SIG-M5 treated with dmso at 0.1 percent for 504 hours (cell line): ENCODE data around the gene ARHGEF7.
"Not testable (repeated sequence)": the region's sequence is repeated elsewhere in the genome, so short reads cannot be mapped to it uniquely, and the experiment has no call there.

Source experiments
- DNase-seq: peaks from one replicate; lab custom pipeline; 2025; ENCODE audit not compliant: unreplicated experiment; lab: John Stamatoyannopoulos, UW

The ARHGEF7 gene

DNA sequence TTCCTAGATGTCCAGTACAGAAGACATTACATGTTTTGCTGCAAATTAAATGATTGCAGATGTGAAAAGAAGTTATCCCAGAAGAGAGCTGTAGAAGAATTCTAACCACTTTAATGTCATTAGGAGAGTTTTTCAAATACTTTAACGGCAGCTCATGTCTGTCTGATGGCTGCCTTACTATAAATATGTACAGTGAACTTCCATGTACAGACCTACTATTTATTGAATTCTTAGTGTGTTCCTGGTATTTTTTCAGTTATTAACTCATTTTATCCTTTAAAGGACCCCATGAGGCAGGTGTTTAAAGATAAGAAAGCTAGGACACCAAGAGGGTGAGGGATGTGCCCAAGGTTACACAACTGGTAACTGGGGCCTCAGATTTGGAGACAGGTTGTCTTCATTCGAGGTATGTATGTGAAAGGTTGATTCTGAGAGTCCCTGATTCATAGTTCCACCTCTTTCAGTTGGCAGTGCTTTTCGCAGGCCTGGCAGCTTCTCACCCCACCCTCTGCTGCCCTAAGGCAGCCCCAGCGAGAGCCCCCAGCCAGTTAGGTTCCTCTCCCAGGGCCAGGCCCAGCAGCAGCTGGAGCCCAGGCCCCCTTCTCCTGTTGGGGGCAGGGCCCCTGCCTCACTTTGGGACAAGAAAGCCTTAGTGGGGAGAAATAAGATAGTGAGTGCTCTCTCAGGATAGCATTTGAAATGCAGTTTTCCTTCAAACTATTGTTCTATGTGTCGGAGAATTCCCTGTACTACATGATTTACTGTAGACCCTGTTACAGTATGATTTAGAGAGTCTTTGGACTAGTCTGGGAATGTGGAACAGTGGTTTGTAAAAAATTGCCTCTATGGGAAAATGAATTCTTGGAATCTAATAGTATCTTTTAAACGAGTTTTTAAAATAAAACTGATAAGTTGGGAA lies 137.6 kb downstream of the ARHGEF7 start:
- no peak for DNase-seq

DNA sequence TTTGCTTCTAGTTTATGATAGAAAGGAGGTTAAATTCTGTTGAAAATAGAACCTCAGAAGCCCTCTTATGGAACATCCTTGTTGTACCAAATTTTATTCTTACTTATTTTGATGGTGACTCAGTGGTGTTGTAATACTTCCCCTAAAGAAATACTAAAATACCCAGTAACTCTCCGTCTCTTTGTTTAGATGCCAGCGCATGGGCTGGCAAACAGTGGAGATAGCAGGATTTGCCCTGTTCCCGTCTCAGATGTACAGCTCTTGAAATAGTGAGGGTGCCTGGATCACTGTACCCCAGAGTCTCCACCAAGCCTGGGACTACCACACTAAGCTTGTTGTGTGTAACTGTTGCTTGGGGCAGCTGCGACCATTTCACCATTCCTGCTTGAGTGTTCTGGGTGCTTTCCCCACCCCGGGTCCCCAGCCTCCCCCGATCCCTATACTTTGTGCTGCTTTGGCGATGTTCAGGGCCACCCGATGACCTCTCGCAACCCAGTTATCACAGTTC lies 138.3 kb downstream of the ARHGEF7 start:
- DNase-seq = no peak

DNA sequence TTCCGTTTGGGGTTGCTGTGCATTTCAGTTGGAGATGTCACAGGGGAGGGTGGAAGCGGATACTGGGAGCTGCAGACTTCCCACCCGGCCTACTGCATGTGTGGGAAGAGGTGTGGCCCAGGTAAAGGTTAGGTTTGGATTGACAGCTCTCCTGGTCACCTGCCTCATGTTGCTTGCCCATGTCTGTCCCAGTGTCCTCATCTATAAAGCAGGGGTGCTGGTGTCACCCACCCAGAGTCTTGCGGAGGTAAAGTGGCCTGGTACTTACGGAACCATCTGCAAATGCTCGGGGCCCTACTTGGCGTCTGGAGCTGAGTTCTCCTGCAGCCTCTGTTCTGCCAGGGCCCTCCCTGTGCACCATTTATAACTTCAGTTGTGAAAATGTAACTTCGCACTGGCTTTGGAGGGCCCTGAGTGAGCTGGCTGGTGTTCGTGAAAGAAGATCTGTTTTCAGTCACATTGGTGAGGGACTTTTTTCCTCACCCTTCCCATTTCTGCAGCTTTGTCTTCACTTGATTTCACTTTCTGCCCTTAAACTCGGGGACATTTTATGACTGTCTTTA lies 140.2 kb downstream of the ARHGEF7 start:
- DNase-seq = no peak

DNA sequence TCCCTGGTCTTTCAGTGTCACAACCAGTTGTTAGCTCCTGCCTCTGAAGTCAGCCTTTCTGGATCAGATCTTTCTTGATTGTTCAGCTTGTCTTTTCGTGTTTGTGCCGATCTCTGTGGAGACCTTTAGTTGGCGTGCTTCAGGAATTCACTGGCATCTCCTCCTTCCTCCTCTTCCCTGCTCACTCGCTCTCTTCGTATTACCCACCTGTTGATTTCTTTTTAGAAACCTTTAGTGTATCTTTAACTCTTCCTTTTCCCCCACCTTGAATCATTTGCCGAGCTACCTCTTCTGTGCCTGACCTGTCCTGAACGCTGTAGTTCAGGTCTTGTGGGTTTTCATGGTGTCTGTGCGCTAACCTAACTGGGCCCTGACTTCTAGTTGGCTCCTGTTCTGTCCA lies 141.3 kb downstream of the ARHGEF7 start:
- DNase-seq = no peak

DNA sequence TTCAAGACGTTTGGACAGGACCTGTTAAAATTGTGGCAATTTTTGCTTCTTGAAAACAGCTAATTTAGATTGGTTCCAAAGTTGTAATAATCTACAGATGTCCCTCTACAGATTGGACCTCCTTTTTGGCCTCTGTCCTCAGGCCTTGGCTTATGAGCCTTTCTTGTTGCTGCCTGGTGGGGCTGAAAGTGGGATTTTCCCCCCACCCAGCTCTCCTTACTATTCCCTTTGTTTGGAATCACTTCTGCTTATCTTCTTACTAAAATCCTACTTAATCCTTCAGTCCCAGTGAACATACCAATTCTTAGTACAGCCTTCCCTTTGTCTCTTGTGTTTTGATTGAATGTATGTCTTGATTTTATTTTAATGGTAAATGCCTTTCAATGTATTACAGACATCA lies 141.8 kb downstream of the ARHGEF7 start:
- no peak for DNase-seq

DNA sequence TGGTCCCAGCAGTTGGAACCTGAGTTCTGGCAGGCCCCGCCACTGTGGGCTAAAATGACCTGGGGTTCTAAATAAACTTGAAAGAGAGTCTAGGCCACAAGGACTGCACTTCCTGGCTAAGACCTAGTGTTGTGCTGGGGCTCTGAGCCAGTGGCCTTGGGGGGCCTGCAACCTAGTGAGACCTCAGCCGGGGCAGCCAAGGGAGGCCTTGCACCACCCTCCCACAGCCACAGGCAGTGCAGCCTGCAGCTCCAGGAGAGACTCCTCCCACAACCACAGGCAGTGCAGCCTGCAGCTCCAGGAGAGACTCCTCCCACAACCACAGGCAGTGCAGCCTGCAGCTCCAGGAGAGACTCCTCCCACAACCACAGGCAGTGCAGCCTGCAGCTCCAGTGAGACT lies 142.8 kb downstream of the ARHGEF7 start:
- not testable (repeated sequence) for DNase-seq

DNA sequence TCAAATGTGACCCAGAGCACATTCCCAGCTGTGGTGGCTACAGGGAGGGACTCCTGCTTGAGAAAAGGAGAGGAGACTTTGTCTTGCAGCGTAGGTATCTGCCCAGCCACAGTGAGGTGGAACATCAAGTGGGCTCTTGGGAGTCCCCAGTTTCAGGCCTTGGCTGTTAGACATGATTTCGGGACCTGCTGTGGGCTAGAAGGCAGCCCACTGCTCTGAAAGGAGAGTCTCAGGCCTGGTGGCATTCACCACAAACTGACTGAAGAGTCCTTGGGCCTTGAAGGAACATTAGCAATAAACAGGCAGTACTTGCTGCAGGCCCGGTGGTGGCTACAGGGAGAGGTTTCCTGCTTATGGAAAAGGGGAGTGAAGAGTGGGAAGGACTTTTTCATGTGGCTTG lies 143.5 kb downstream of the ARHGEF7 start:
- no peak for DNase-seq

DNA sequence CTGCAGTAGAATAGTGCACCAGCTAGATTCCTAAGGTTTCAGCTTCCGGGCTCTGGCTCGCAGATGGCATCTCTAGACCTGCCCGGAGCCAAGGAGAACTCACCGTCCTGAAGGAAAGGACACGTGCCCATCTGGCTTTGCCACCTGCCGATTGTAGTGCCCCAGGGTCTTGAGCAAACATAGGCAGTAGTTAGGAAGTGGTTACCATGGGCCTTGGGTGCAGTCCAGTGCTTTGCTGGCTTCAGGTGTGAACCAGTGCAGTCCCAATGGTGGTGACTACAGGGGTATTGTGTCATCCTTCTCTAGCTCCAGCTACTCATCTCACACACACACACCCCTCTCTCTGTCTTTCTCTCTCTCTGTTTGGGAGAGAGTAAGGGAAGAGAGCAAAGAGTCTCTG lies 143.9 kb downstream of the ARHGEF7 start:
- no peak for DNase-seq

DNA sequence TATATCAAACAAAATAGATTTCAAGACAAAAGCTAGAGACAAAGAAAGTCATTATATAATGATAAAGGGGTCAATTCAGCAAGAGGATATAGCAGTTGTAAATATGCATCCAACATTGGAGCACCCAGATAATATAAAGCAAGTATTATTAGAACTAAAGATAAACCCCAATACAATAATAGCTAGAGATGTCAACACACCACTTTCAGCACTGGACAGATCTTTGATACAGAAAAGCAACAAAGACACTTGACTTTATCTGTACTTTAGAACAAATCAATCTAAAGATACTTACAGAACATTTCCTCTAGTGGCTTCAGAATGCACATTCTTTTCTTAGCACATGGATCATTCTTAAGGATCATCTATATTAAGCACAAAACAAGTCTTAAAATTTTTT lies 146.2 kb downstream of the ARHGEF7 start:
- no peak for DNase-seq

DNA sequence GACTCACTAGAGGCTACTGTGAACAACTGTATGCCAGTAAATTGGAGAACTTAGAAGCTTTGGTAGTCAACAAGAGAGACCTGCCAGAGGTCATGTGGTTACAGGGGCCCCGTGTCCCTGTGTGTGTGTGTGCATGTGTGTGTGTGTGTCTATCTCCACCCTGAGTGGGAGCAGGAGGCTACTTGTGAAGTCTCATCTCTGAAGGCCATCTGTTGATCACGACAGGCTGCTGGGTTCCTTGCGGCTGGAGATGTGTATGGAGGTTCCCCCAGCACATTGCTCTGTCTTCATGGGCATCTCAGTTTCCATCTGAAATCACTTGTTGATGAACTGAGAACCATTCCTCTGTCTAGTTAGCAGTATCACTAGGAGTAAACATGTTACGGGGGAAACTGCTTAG lies 147.2 kb downstream of the ARHGEF7 start:
- DNase-seq = no peak

DNA sequence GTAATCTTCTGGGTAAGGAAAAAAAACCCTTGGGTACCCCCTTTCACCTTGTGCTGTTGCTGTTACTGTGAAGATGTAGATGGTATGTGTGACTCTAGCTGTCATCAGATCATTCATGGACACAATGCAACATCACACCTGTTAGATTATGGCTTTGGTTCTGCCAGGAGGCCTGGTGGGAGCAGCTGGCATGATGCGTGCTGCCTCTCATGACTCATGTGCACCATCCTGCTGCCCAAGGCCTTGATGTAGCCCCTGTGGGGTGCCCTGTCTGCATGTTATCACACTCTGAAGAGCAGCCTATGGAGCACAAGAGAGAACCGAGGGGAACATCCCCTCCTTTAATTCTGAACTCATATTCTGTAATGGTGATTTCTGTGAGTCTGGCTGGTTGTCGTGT lies 147.6 kb downstream of the ARHGEF7 start:
- no peak for DNase-seq

DNA sequence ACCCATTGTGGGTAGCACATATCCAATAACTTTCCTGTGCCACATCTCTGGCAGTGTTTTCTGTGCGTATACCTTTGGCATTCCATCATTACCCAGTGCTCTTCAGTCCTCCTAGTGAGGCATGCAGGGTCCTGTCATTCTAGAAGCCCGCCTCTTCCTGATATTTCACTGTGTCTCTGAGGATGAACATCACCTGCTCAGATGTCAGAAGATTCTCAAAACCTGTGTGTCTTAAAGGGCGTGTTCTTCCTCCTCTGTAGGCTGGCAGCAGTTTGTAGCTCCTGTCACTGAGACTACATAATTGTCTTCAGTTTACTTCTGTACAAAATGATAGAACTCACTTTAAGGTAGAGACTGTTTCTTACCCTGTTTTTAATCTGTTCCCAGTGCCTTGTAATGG lies 148.5 kb downstream of the ARHGEF7 start:
- no peak for DNase-seq

DNA sequence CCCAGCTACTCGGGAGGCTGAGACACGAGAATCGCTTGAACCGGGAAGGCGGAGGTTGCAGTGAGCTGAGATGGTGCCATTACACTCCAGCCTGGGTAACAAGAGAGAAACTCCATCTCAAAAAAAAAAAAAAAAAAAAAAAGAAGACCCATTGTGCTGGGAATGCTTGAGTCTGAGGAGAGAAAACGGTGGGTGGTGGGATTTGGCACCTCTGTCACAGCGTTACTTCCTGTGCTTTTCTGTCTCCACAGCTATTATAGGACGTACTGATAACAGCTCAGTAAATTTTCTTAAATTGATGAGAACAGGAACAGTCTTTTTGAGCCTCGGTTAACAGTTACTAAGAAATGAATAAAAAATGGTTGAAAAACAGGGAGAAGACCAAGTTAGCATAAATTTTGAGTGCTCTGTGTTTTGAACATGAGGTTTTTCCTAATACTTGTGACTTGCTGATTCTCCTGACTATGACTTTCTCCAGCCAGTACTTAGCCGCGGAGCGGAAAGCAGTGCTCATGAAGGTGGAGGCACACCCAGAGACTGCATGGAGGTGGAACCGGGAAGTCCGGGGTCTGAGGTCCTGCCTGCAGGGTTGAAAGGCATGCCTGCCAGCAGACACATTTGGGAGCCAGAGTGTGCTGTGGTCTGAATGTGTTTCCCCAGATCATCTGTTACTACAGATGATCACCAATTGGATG lies 150.0 kb downstream of the ARHGEF7 start:
- DNase-seq = no peak

DNA sequence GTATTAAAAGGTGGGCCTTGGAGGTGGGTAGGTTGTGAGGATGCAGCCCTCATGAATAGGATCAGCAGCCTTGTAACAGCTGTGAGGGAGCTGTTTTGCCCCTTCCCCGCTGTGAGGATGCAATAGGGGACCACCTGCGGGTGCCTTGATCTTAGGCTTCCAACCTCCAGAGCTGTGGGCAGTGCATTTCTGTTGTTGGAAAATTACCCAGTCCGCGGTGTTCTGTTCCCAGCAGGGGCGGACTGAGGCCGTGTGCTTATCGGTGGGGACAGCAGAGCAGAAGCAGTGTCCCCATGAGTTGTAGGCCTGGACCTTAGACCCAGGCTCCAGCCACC lies 150.6 kb downstream of the ARHGEF7 start:
- DNase-seq = no peak

DNA sequence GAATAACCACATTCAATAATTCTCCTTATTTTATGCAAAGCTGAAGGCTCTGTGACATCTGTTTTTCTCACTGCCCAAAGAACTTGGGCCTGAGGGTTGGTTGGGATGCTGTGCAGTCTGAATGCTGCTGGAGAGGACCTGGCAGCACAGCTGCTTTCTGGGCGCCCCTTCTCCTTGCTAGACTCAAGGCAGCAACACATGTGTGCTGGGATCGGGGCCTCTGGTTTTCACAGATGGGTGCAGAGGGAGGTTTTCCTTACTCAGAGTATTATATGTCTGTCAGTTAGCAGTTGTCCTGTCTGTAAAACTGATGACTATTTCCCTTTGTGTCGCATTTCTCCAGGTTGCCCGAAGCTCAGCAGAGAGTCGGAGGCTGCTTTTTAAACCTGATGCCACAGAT lies 152.1 kb downstream of the ARHGEF7 start:
- DNase-seq = no peak

DNA sequence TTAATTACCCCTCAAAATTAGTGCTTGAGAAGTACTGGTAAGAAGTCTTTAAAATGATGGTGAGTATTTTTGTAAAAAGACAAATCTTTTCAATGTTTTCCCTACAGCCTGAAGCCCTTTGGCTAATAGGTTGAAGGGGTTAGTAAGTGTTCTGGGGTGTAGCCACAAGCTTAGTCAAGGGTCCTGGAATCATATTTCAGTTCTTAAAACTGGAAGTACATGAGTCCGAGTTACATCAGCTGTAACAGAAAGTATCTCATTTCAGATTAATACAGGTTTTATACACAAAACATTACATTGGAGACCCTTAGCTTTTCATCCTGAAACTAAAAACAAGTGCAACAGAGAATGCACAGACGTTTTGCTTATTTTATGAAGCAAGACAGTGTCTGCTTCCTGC lies 152.7 kb downstream of the ARHGEF7 start:
- DNase-seq = no peak

DNA sequence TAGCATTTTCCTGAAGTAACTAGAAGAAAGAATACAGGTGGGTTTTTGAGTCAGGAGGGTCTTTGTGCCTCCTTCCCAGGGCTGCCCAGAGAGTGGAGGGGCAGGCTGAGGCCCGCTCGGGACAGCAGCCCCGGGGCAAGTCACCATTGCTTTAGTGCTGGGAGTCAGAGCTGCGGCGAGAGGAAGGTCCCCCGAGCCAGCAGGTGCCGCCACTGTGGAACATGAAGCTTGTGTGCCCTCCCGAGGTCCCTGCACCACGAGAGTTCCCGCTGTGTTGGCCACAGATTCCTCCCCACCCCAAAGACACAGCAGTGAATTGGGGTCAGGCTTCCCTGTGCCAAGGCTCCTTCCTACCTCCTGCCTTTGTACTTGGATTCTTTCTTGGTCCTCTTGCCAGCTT lies 154.4 kb downstream of the ARHGEF7 start:
- no peak for DNase-seq

DNA sequence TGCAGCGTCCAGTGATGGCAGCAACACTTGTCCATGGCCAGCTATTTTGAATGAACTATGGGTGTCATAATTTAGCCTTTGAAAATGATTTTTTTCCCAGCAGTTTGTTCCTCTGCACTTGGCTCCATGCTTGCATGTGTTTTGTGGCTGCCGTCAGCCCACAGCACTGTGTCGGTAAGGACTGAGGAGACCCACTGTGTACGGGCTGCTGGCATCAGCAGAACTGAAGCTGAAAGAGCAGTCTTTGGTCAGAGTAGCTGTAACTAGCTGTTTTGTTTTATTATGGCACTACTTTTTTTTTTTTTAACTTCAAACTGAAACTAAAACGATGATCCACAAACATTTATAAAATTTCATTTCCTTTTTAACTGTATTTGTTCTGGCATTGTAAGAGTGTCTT lies 155.0 kb downstream of the ARHGEF7 start:
- DNase-seq = no peak

DNA sequence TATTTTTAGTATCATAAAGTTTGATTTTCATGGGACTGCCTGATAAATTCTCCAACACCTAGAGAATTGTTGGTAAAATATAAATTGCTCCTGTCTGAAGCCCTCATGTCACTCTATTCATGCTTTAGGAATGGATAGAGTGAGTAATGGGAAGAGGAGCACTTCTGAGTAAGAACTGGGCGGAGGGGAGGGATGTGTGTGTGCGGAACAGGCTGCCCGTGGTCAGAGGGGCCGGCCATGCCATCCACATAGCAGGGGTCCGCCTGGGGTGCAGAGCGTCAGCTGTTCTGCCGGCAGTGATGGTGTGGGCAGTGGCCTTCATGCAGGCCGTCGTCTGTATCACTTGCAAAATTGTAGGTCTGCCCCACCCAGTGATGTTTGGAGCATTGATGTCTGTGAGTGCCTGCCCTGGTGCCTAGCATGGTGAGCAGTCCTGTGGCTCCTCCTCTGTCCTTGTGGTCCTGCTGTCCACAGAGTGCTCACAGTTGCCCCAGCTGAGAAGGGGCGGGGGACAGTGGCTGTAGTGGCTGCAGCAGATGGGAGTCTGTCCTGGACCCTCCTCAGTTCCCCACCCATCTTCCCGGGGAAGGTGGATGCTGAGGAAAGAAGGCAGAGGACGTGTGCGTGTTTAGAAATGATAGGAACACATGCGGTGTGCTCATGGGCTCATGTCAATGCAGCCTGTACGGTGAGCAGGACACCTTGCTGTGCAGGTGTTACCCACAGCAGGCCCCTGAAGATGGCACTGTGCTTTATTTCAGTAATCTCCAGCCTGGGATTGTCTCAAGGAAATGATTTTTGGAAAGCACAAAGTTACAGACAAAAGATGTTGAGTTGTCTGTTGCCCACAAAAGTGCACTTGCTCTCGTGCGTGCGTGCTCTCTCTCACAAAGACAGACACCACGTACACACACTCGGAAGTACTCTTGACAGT lies 155.9 kb downstream of the ARHGEF7 start:
- no peak for DNase-seq

DNA sequence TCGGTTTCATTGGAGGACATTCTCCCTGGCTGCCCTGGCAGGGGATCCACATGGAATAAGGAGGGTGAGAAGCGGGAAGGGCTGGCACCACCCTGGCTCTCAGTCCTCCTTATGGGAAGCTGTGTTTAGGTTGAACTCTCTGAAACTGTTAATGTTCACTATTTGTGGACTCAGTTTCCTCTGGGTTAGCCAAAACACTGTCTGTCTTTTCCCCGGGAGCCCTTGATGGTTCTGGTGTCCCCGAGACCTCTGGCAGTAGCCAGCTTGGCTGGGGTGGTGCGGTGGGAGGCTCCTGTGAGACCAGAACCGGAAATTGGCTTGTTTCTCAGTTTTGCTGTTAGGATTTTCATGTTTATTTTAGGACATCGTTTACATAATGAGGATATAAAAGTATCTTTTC lies 157.0 kb downstream of the ARHGEF7 start:
- no peak for DNase-seq

DNA sequence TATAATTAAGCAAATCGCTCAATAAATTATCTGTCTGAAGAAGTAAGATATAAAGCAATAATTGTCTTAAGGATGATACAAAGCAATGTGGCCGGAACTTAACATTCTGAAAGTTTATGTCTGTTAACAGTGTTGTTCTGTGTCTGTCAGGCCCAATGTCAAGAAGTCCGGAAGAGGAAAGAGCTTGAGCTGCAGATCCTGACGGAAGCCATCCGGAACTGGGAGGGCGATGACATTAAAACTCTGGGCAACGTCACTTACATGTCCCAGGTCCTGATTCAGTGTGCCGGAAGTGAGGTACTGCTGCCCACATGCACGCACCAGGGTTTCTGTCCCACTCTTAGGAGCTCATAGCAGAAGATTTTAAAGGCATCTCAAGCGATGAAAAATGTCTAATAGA lies 160.3 kb downstream of the ARHGEF7 start:
- DNase-seq = no peak
